H9 (cell line): ENCODE measurements around the gene DIS3L2. TPM values are rescaled to one million over a fixed set of nuclear protein-coding genes. Genes with fewer than 3 reads are reported as not detected.

Experiments used
- DNase-seq: peaks from one replicate; pipeline ENCODE4 v3.0.0-alpha.2; 2017
- H2AFZ ChIP-seq: one replicate; pipeline ENCODE4 v1.6.1; 2013; ENCODE audit warnings: mild to moderate bottlenecking, low read length, control low read depth, moderate library complexity
- H2AK5ac ChIP-seq: 2 replicates; pipeline ENCODE4 v1.6.1; 2013; ENCODE audit warnings: low read length, control low read depth, mixed read lengths; ENCODE audit not compliant: insufficient read length
- H2BK120ac ChIP-seq: one replicate; pipeline ENCODE4 v1.6.1; 2013; ENCODE audit warnings: low read depth, mild to moderate bottlenecking, low read length, control low read depth, inconsistent platforms; ENCODE audit not compliant: poor library complexity, severe bottlenecking
- H2BK12ac ChIP-seq: 2 replicates; pipeline ENCODE4 v1.6.1; 2013; ENCODE audit warnings: low read length, control low read depth, mixed read lengths, low read depth; ENCODE audit not compliant: insufficient read length
- H2BK15ac ChIP-seq: 2 replicates; pipeline ENCODE4 v1.6.1; 2013; ENCODE audit warnings: low read depth, low read length, control low read depth
- H2BK20ac ChIP-seq: one replicate; pipeline ENCODE4 v1.6.1; 2013; ENCODE audit warnings: low read depth, mild to moderate bottlenecking, low read length, control low read depth, inconsistent platforms; ENCODE audit not compliant: poor library complexity, severe bottlenecking
- H2BK5ac ChIP-seq: 2 replicates; pipeline ENCODE4 v1.6.1; 2013; ENCODE audit warnings: low read length, control low read depth, mixed read lengths; ENCODE audit not compliant: insufficient read length
- H3K14ac ChIP-seq: 2 replicates; pipeline ENCODE4 v1.6.1; 2013; ENCODE audit warnings: low read length, control low read depth; ENCODE audit not compliant: insufficient read depth
- H3K18ac ChIP-seq: 2 replicates; pipeline ENCODE4 v1.6.1; 2013; ENCODE audit warnings: low read depth, mild to moderate bottlenecking, mixed read lengths, low read length, control low read depth; ENCODE audit not compliant: insufficient read length
- H3K23ac ChIP-seq: 2 replicates; pipeline ENCODE4 v1.6.1; 2013; ENCODE audit warnings: low read length, control low read depth, mixed read lengths, low read depth; ENCODE audit not compliant: insufficient read length
- H3K23me2 ChIP-seq: 2 replicates; pipeline ENCODE4 v1.6.1; 2013; ENCODE audit warnings: low read depth, mild to moderate bottlenecking, mixed read lengths, low read length, control low read depth; ENCODE audit not compliant: insufficient read length, poor library complexity, severe bottlenecking
- H3K27ac ChIP-seq: 2 replicates; pipeline ENCODE4 v1.5.1; 2013; ENCODE audit warnings: low read length, control low read depth, mixed read lengths, low read depth; ENCODE audit not compliant: insufficient read length
- H3K27me3 ChIP-seq: 2 replicates; pipeline ENCODE4 v1.6.1; 2013; ENCODE audit warnings: low read length, control low read depth, inconsistent platforms; ENCODE audit not compliant: insufficient read depth
- H3K4ac ChIP-seq: 2 replicates; pipeline ENCODE4 v1.6.1; 2013; ENCODE audit warnings: low read depth, mild to moderate bottlenecking, control low read depth, inconsistent platforms, low read length, moderate library complexity
- H3K4me1 ChIP-seq: 2 replicates; pipeline ENCODE4 v1.6.1; 2013; ENCODE audit warnings: low read length, control low read depth, inconsistent platforms; ENCODE audit not compliant: insufficient read depth
- H3K4me2 ChIP-seq: 2 replicates; pipeline ENCODE4 v1.6.1; 2013; ENCODE audit warnings: low read length, control low read depth, mixed read lengths; ENCODE audit not compliant: insufficient read length, insufficient read depth
- H3K56ac ChIP-seq: 2 replicates; pipeline ENCODE4 v1.6.1; 2013; ENCODE audit warnings: low read depth, mild to moderate bottlenecking, mixed read lengths, low read length, control low read depth; ENCODE audit not compliant: insufficient read length
- H3K79me1 ChIP-seq: 2 replicates; pipeline ENCODE4 v1.6.1; 2013; ENCODE audit warnings: low read depth, mild to moderate bottlenecking, moderate library complexity, low read length, control low read depth, inconsistent platforms; ENCODE audit not compliant: insufficient read depth, poor library complexity, severe bottlenecking
- H3K79me2 ChIP-seq: 2 replicates; pipeline ENCODE4 v1.6.1; 2013; ENCODE audit warnings: low read length, control low read depth, inconsistent platforms; ENCODE audit not compliant: insufficient read depth
- H3K9ac ChIP-seq: 2 replicates; pipeline ENCODE4 v1.6.1; 2013; ENCODE audit warnings: low read length, control low read depth, mixed read lengths; ENCODE audit not compliant: insufficient read length; ENCODE audit errors: extremely low read depth
- H3K9me3 ChIP-seq: one replicate; pipeline ENCODE4 v1.6.1; 2013; ENCODE audit warnings: low read depth, low read length, inconsistent platforms; ENCODE audit not compliant: control insufficient read depth
- H3T11ph ChIP-seq: one replicate; pipeline ENCODE4 v1.6.1; 2013; ENCODE audit warnings: mild to moderate bottlenecking, low read length, control low read depth, inconsistent platforms
- H4K20me1 ChIP-seq: one replicate; pipeline ENCODE4 v1.6.1; 2013; ENCODE audit not compliant: control insufficient read depth, insufficient read length, insufficient read depth
- H4K5ac ChIP-seq: 2 replicates; pipeline ENCODE4 v1.6.1; 2013; ENCODE audit warnings: low read depth, mild to moderate bottlenecking, mixed read lengths, low read length, control low read depth; ENCODE audit not compliant: insufficient read length
- H4K8ac ChIP-seq: replicated peaks from 2 replicates; pipeline ENCODE4 v1.6.1; 2013; ENCODE audit warnings: low read length, control low read depth, mixed read lengths, low read depth; ENCODE audit not compliant: insufficient read length
- H4K91ac ChIP-seq: 2 replicates; pipeline ENCODE4 v1.6.1; 2013; ENCODE audit warnings: low read depth, mild to moderate bottlenecking, moderate library complexity, mixed read lengths, low read length, control low read depth; ENCODE audit not compliant: insufficient read length
- H3K27ac Mint-ChIP-seq, 3 experiments: 2 replicates in 2 of 3; 3 replicates in 1 of 3; pipeline ENCODE4 v1.8.0; 2020 to 2021; ENCODE audit warnings: mixed read lengths in 3 of 3, mild to moderate bottlenecking in 1 of 3, moderate library complexity in 1 of 3
- H3K27me3 Mint-ChIP-seq: 2 replicates; pipeline ENCODE4 v1.8.0; 2021; ENCODE audit warnings: low read depth, mild to moderate bottlenecking, moderate library complexity, mixed read lengths
- H3K36me3 Mint-ChIP-seq, 3 experiments: 2 replicates in 2 of 3; 3 replicates in 1 of 3; pipeline ENCODE4 v1.8.0; 2020 to 2021; ENCODE audit warnings: low read depth in 3 of 3, mixed read lengths in 3 of 3; ENCODE audit not compliant: insufficient read depth in 1 of 3
- H3K4me1 Mint-ChIP-seq, 2 experiments: 2 replicates each; pipeline ENCODE4 v1.8.0; 2020; ENCODE audit warnings: mixed read lengths in 2 of 2
- H3K4me3 Mint-ChIP-seq, 2 experiments: 2 replicates in 1 of 2; 3 replicates in 1 of 2; pipeline ENCODE4 v1.8.0; 2020 to 2021; ENCODE audit warnings: mild to moderate bottlenecking in 2 of 2, mixed read lengths in 2 of 2, moderate library complexity in 1 of 2
- H3K9me3 Mint-ChIP-seq, 2 experiments: 2 replicates in 1 of 2; 3 replicates in 1 of 2; pipeline ENCODE4 v1.8.0; 2020; ENCODE audit warnings: mild to moderate bottlenecking in 2 of 2, mixed read lengths in 2 of 2, moderate library complexity in 1 of 2
- total RNA-seq: library from RNA; stranded (reverse); gene quantifications from 2 replicates; pipeline ENCODE4 v1.2.1, GENCODE V29; 2021
- TF ChIP-seq, protein P1 (sequence below): fragments of 200-600 bp; sonication (generic); conservative IDR thresholded peaks from 3 replicates; pipeline ENCODE4 v1.8.0; 2021; ENCODE audit warnings: antibody characterized with exemption, mild to moderate bottlenecking

The DIS3L2 gene
- total RNA-seq, 1 experiment from 2014 or later: 28.1 TPM

DNA sequence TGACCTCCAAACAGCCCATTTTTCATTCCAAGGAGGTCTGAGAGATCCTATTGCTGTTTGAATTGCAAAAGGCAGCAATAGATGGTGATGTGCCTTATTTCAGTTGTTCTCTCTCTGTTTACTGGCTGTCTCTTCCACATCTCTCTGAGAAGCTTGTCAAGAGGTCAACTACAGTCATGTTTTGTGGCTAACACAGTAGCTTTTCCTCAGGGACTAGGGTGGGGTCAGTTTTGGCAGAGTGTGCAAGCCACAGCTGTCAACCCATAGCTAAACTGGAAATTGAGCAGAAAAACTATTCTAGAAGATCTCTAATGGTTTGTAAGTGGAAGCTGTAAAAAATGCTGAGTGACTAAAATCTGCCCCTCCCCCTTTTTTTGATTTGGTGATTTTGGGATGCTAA is 67.1 kb downstream of the DIS3L2 start:
- H3K9me3 ChIP-seq: no peaks in the 10 kb centered on the region
- H3K27me3 ChIP-seq: no peaks in the 10 kb centered on the region
- TF ChIP-seq, protein P1, sequence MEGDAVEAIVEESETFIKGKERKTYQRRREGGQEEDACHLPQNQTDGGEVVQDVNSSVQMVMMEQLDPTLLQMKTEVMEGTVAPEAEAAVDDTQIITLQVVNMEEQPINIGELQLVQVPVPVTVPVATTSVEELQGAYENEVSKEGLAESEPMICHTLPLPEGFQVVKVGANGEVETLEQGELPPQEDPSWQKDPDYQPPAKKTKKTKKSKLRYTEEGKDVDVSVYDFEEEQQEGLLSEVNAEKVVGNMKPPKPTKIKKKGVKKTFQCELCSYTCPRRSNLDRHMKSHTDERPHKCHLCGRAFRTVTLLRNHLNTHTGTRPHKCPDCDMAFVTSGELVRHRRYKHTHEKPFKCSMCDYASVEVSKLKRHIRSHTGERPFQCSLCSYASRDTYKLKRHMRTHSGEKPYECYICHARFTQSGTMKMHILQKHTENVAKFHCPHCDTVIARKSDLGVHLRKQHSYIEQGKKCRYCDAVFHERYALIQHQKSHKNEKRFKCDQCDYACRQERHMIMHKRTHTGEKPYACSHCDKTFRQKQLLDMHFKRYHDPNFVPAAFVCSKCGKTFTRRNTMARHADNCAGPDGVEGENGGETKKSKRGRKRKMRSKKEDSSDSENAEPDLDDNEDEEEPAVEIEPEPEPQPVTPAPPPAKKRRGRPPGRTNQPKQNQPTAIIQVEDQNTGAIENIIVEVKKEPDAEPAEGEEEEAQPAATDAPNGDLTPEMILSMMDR: no peak
- H3K23ac ChIP-seq: no peak overlapping the region
- no peaks in the 10 kb centered on the region for H3K23me2 ChIP-seq
- no peak overlapping the region for H3T11ph ChIP-seq
- no peak overlapping the region for H3K4me3 Mint-ChIP-seq
- no peak overlapping the region for H3K4me2 ChIP-seq
- no peak overlapping the region for H2AK5ac ChIP-seq
- no peaks in the 10 kb centered on the region for H3K4me1 ChIP-seq
- no peak overlapping the region for H4K8ac ChIP-seq
- H4K20me1 ChIP-seq: no peaks in the 10 kb centered on the region
- H2BK5ac ChIP-seq: no peak overlapping the region
- H3K27me3 Mint-ChIP-seq: peaks cover 2% of the 10 kb centered on the region; the same call in 1 of the 2 replicates
- no peak overlapping the region for H2BK20ac ChIP-seq
- DNase-seq: no peak
- H3K9ac ChIP-seq: no peak overlapping the region
- peaks cover 3 to 6% of the 10 kb centered on the region in 2 experiments; a peak in 3 of 4 replicates for H3K4me1 Mint-ChIP-seq
- H3K27ac ChIP-seq: no peak overlapping the region
- H4K5ac ChIP-seq: no peak overlapping the region
- H2BK120ac ChIP-seq: no peak overlapping the region
- H3K9me3 Mint-ChIP-seq: 0 out of 5 replicates have a peak, but pooled peaks cover 0 to 3% of the 10 kb centered on the region in 2 experiments
- H2BK15ac ChIP-seq: no peak overlapping the region
- no peak overlapping the region for H3K4ac ChIP-seq
- no peaks in the 10 kb centered on the region for H3K79me2 ChIP-seq
- H3K18ac ChIP-seq: no peak overlapping the region
- no peak overlapping the region for H3K14ac ChIP-seq
- no peak overlapping the region for H4K91ac ChIP-seq
- H3K79me1 ChIP-seq: no peaks in the 10 kb centered on the region
- no peak overlapping the region for H2BK12ac ChIP-seq
- H3K27ac Mint-ChIP-seq: no peak overlapping the region
- H3K56ac ChIP-seq: no peak overlapping the region
- no peak overlapping the region for H2AFZ ChIP-seq
- peaks cover 7 to 15% (median 9%) of the 10 kb centered on the region in 3 experiments for H3K36me3 Mint-ChIP-seq
